NCI-H524 treated with DMSO at 0.1 percent for 48 hours (cell line): Measurements from ENCODE around the gene PACS2.
"Not testable (repeated sequence)": the region's sequence is repeated elsewhere in the genome, so short reads cannot be mapped to it uniquely, and the experiment has no call there.

Source experiments
- DNase-seq: peaks from one replicate; lab custom pipeline; 2025; lab: John Stamatoyannopoulos, UW

PACS2 gene

DNA sequence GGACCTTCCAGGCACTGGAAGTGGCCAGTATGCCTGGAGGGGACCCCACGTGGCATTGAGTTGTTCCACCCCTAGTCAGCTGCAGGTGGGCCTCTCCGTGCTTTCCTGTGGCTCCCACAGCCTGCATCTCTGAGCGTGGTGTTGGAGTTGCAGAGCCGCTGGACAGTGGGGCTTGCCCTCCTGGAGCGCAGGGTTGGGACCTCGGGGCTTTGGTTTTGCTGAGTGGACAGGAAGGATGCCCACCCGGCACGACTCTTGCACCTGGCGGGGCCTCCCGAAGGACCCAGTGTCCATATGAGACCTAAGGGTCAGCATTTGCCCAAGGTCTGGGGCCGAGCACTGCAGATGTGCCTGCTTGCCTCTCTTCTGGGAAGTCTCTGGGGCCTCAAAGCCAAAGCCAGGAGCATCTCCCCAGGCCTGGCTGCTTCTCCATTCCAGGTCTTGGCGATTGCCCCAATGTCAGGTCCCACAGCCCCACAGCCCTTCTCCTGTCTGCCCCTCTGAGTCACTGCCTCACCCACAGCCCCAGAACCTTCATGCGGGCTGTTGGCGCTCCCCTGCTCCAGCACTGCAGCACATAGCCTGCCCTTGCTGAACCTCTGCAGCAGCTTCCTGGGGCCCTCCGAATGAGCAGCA lies 1.5 kb downstream of the PACS2 start:
- no peak for DNase-seq

DNA sequence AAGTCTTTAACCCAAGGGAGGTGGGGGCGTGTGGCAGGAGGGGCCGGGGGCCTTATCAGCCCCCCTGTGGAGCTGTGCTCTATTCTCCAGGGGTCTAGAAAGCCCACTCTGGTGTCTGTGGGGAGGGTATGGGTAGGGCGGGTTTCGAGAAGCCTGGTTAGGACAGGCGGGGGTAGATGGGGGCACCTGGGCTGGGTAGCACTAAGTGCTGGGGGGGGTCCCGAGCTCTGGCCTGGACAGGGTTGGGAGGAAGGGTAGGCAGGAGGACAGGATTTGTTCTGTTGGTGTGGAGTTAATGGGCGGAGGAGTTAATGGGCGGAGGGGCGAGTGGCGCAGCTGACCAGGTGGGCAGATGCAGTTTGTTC lies 2.0 kb downstream of the PACS2 start:
- DNase-seq, result no peak

DNA sequence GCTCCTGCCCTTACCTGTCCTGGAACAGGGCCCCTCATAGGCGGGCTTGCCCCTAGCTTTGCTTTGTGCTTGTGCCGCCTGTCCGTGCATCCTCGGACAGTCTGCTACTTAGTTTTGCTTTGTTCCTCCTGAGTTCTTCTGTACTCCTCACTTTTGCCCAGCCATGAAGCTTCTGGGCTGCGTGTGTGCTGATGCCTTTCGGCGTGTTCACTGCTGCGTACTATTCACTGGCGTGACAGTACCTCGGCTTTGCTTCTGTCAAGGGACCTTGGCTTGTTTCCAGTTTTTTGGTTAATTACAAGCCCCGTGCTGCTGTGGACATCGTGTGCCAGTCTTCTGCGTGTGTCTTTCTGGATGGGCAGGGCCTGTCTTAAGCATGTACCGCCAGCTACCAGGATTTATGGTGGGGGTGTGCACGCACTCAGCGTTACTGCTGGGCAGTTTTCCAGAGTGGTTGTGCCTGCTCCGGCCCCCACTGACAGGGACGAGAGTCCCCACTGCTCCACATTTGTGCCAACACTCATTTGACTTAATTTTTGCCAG lies 2.5 kb downstream of the PACS2 start:
- DNase-seq, result no peak

DNA sequence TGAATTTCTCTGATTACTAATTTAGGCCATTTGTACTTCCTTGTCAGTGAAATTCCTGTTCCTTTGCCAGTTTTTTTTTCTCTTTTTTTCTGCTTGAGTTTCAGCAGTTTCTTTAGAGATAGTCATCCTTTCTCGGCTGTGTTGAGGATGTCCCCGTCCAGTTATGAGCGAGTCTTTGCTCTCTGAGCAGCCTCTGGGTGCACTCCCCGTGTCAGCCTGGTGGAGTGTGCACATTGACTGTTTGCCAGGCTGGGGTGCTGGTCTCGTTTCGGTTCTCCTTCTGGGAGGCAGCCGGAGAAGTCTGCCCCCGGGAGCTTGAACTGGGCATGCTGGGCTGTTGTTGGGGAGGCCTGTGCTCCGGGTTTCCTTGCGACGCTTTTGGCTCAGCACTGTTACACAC lies 3.0 kb downstream of the PACS2 start:
- no peak for DNase-seq

DNA sequence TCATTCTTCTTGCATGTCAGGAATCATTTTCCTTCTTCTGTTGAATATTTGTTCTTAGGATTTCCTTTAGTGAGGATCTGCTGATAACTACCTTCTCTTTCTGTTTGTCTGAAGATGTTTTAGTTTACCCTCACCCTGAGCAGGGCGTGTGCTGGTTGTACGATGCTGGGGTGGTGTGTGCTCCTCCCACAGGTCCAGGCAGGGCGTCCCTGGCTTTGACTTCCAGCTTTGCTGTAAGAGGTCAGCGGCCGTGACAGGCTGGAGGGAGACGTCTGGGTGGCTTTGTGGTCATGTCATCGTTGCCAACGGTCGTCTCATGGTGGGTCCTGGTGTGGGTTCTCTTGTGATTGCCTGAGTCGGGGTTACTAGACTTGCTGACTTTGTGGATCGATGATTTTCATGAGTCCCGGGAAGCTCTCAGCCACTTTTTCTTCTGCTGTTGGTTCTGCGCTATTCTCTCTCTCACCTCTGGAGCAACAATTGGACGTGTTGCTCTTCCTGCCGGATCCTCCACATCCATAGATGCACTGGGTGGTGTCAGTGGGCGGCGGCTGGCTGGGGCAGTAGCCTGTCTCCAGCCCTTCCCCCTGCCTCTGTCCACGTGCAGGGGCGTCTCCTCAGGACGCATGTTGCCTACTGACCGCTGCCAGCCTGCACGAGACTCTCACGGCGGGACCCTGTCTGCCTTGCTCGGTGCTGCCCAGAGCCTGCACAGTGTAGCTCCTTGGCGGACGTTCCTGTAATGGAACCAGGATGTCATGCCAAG lies 8.4 kb downstream of the PACS2 start:
- DNase-seq, result no peak

DNA sequence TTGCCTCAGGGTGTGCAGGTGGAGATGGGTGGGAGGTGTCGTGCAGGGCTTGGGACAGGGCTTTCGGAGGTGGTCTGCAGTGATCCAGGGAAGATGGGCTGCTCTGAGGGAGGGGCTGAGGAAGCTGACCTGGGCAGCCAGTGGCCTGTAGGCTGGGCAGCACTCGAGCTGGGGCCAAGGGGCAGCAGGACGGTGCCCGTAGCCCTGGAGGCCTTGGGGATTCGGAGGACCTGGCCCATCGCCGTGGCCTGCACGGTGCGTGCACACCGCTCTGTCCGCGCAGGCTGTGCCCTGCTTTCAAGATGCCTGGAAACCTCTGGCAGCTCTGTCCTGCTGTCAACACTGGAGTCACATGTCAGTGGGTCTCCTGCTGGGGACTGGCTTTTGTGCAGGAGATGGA lies 9.1 kb downstream of the PACS2 start:
- no peak for DNase-seq

DNA sequence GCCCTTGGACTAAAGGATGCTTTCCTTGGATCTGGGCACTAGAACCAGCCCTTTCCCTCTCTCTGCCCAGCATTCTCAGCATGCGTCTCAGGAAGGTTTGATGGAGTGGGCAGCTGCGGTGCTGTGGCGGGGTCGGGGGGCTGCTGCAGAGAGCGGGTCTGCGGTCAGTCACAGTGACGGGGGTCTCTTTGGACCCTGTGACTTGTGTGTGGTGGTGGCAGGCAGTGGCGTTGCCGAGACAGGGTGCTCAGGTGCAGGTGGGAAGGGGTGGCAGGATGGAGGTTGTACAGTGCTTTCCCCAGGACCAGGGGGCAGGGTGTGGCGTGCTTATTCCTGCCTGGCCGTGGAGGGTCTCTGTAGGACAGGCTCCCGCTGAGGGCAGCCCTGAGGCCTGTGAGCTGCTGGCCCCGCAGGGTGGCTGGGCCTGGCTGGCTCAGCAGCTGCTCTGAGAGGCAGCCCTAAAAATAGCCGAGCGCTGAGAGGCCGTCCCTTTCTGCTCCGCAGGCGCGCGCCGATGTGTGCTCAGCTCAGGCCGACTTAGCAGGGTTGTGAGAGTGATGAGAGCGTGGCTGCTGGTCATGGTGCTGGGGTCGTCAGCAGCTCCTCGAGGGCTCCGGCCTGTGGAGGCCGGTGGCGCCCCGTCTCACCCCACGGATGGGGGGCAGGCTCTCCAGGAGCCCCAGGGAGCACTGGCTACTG lies 9.7 kb downstream of the PACS2 start:
- DNase-seq, result no peak

DNA sequence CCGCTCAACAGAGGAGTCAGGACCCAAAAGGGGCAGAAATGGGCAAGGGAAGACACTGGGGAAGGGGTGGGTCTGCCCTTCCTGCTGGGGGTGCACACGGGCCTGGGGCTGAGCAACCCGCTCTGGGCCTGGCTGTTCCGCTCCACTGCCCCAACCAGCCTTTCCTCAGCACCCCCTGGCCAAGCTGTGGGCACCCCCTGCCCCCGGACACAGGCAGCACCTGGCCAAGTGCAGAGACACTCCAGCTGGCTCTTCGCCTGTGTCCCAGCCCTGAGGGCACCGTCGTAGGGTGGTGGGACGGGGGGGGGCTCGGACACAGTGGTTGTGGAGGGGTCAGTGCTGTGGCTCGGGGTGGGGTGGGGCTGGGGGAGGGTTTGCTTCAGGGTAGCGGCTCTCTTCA lies 10.3 kb downstream of the PACS2 start:
- DNase-seq, result no peak

DNA sequence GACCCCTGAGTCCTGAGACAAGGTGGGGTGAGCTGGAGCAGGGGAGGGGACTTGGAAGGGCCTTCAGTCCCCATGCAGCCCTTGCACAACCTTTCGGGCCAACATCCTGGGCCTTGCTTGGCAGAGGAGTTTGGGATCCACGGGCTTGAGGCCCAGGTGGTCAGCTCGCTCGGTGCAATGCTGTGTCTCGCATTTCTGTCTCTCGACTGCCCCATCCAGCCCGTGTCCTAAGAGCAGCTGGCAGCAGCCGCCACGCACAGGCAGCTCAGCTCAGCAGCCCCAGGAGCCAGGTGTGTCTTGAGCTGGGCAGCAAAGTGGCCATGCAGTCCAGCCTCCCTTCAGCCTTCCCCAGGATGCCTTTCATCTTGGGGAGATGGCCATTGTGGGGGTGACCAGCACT lies 10.8 kb downstream of the PACS2 start:
- DNase-seq, result no peak

DNA sequence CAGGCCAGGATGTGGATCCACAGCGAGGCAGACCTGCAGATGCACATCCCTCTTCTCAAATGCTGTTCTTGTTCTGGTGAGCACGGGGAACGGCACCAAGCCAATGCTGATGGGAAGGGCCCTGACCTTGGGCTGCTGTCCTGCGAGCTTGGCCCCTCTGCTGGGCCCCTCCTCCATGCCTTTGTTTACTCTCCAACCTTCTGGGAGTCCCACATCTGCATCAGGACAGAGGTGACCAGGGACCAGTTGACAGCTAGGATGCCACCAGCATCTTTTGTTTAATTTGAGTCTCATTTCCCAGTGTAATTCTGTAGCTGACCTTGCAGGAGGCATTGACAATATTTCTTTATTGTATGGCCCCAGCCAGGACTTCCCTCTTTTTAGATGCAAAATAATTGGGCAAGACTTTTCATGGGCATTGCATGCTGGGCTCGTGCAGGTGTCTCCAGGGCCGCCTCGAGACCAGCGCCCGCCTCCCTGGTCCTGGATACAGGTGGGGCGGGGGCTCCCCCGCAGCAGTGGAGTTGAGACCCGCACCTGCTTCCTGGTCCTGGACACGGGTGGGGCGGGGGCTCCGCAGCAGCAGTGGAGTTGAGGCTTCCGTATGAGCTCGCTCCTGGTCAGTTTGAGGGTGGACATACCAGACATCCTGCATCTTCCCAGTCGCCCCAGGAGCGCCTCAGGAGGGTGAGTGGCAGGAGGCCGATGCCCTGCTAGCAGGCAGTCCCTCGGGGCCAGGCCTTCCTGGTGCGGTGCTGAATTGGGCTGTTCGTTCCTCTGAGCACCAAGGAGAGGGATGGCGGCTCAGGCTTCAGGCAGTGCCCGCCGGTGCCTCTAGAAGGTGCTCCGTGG lies 11.4 kb downstream of the PACS2 start:
- DNase-seq, result no peak

DNA sequence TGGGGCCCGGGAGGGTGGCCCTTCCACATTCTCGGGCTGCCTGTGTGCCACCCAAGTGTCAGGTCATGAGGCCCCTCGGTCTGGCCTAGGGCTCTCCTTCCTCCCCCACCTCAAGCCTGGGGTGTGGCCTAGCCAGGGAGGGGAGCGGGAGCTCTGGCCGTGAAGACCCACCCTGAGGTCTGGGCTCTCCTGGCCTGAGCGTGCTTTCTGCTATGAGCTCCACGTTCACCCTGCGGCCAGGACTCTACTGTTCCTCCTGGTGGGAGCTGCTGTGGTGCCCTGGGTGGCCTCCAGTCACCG lies 12.0 kb downstream of the PACS2 start:
- no peak for DNase-seq

DNA sequence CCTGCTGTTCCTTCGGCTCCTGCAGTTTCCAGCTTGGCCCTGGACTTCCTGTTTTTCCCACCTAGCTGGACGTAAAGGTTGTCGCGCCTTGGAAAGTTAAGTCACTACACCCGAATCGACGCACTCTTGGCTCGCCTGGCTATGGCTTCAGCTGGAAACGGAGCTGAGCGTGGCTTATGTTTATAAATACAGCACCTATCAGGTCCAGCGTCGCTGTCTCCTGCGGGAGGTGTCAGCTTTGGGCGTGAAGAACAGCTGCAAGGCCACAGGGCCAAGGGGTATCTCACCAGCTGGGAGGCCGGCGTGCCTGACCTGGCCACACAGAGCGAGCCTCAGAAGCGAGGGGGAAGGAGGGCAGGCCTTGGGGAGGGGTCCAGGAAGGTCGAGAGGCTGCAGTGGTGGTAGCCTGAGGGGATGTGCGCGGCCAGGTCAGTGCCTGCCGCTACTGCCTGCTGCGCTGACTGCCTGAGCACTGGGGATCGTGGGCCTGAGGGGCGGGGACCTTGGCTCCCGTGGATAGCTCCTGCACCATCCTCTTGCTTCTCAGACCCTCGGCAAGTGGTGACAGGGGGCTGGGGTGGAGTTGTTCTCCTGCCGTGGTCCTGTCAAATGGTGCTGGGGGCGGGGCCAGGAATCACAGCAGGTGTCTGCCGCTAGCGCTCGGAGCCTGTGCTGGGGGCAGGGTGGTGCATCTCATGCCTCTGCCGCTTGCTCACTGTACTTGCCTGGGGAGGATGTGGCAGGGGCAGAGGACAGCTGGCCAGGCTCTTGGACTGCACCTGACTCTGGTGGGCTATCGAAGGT lies 12.5 kb downstream of the PACS2 start:
- no peak for DNase-seq

DNA sequence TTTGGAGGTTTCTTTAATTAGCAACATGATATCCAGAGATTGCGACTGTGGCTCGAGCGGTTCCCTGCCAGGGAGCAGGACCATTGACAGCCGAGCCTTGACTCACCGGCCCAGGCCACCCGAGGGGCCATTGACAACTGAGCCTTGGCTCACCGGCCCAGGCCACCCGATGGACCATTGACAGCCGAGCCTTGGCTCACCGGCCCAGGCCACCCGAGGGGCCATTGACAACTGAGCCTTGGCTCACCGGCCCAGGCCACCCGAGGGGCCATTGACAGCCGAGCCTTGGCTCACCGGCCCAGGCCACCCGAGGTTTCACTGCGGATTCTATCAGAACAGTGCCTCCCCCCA lies 13.1 kb downstream of the PACS2 start:
- not testable (repeated sequence) for DNase-seq

DNA sequence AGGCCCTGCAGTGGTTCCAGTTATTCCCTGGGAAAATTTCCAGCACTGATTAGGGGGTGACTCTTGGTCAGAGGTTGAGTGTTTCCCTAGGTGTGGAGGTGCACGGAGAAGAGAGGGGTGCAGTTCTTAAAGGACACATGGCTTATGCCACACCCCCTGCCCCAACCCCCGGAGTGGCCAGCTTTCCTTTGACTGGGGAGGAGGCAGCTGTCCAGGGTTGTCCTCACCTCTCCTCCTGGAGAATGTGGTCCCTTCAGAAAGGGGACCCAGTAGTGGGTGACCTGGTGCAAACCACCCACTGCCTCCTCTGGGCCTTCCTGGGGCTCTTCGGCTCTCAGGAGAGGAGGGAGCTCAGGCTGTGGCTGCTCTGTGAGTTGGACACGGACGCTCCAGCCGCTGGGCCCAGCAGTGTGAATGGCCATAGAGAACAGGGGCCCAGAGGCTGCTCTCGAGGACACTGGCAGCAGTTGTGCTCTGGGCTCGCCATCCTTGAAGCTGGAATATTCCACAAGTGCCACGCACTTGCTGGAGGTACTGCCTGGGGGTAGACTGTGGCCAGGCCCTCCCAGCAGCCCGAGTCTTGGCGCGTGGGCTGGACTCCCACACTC lies 13.6 kb downstream of the PACS2 start:
- no peak for DNase-seq

DNA sequence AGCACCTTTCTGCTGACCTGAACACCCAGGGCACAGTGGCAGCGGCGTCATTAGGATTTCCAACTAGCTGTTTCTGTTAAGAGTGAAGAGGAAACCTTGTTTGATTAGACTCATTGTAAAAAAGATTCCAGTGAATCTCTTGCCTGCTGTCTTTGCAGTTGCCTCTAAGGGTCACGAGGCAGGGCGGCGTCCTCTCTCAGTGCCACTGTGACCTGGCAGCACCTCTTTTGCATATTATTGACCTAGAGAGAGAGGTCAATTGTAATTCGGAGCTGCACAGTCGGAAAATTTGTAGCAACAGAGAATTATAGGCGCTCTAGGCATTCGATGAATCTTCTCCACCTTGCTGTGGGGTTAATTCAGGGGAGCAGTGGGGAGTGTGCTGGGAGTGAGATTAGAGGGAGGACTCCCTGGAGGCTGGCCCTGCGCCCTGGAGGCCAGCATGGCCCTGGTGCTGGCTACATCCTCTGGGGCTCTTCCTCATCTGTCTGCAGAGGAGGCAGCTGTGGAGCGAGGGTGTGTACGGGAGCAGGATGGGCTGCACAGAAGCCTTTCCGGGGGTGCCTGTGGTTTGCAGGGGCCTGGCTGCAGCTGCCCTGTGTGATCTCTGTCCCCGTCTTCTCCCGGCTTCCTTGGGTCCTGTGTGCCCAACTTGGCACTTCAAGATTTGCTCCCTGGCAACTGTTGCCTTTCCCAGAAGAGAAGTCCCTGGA lies 14.3 kb downstream of the PACS2 start:
- DNase-seq, result no peak

DNA sequence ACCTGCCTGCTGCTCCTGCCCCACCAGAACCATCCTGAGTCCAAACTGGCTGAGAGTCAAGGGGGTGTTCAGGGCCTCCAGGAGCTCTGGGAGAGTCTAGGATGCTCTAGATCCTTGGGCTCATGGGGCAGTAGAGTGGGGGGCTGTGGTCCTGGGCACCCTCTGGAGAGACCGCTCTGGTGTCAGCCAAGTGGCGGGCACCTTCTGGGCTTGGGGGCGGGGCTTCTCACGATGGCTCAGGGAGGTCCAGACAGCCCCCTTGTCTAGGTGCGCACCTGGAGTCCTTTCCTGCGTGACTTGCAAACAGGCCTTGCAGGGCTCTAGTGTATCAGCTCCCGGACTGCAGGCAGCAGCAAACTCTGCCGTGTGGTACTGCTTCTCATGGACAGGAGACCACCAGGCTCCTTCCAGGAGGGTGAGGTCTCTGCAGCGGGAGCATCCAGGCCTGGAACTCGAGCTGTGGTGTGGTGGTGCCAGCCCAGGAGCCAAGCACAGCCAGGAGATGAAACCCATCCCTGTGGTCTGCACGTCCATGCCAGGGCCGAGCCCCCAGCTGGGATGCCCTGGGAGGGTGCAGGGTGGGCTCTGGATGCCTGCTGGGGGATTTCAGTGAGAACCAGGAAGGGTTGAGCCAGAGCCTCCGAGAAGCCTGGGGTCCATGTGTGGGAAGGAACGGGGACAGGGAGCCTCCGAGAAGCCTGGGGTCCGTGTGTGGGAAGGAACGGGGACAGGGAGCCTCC lies 15.0 kb downstream of the PACS2 start:
- no peak for DNase-seq

DNA sequence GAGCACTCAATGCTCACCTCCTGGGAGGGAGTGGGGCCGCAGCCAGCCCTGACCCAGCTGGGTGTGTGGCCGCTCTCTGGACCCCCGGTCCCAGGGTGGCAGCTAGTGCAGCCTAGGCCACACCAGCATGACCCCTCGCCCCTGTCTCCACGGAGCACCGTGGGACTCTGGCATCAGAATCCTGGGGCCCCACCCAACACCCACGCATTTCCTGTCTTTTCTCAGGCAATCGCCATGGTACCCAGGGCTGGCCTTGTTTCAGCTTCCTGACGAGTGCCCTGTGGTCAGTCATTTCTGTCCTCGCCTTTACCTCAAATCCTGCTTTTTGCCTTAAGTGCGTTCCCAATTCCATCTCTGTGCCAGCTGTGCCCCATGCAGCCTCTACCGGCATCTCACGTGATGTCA lies 15.9 kb downstream of the PACS2 start:
- DNase-seq, result no peak

DNA sequence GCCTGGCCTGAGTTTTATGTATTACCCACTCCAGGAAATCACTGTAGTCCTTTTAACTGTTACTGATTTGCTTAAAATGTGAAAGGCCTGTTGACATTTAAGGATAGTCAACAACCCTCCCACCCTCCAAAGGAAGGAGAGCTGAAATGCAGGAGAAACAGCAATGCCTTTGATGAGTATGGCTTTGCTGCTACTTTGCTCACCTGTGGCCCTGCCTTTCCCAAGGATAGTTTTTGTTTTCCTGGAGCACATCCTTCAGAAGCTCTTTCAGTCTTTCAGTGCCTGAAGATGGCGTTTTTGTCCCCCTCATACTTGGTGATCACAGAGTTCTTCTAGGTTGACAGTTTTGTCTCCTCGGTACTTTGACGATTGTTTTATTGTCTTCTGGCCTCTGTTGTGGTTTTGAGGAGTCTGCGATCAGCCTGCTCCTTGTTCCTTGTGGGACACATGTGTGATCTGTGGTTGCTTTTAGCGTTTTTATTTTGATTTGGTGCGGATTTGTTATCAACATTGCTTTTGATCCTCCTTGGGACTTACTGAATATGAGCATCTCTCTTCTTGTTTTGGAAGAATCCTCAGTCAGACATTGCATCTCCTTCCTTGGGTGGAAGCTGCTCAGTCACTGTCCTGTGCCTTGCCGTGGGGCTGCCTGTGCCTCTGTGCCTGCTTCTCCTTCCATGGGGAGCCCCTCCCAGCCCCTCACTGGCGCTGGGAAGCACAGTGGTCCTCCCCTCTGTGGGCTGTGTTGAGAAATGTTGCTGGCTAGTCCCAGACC lies 17.2 kb downstream of the PACS2 start:
- DNase-seq, result no peak

DNA sequence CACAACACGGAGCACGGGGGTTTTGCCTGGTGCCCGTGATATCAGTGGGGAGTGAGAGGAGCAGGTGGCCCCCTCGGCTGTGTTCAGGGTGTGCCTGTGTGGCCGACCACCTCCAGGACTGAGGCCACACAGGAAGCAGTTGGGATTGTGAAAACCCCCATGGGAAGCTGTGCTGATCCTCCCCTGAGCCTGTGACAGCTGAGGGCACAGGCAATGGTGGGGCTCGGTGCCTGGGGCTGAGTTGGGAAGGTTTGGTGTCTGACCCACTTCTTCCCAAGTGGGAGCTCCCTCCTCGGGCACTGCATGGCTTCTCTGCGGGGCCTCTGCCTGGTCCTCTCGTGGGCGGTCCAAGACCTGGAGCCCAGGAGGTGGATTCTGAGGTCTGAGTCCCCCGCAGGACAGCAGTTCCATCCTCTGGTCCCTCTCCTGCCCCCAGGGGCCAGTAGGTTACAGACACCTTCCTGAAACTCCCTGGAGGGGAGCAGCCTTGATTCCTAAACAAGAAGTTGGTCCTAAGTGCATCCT lies 17.9 kb downstream of the PACS2 start:
- DNase-seq, result no peak
